ENCODE results near the gene FBXO30.

FBXO30 gene

GRCh38 chr6:145749632-145750031 is 65.0 kb downstream of the FBXO30 start:
- no peak for DNase-seq

GRCh38 chr6:145745861-145746260 is 68.7 kb downstream of the FBXO30 start:
- DNase-seq = no peak

- DNase-seq = no peak
These were observed 70.0 kb downstream of the FBXO30 start for GRCh38 chr6:145744619-145745018.

Data from DMS79 (cell line).